ENCODE data around the gene RCSD1.

GRCh38 chr1:167710836-167711235 lies 80.8 kb downstream of the RCSD1 start:
- TF ChIP-seq GATA3 (IDR thresholded peaks at IDR 0.05; ENCODE audit: low read depth, low read length) (no peak), GATA2 (IDR thresholded peaks at IDR 0.05; ENCODE audit: low read depth, low read length) (no peak)
